HG03066 (cell line): ENCODE data around the gene KLHDC7B.
"Not testable (repeated sequence)": the region's sequence is repeated elsewhere in the genome, so short reads cannot be mapped to it uniquely, and the experiment has no call there.

Source experiments
- ATAC-seq: cut with Tn5 transposase; IDR thresholded peaks from one replicate; pipeline ENCODE4 v1.9.1; 2021; ENCODE audit warnings: low read depth; ENCODE audit not compliant: unreplicated experiment

KLHDC7B gene

DNA sequence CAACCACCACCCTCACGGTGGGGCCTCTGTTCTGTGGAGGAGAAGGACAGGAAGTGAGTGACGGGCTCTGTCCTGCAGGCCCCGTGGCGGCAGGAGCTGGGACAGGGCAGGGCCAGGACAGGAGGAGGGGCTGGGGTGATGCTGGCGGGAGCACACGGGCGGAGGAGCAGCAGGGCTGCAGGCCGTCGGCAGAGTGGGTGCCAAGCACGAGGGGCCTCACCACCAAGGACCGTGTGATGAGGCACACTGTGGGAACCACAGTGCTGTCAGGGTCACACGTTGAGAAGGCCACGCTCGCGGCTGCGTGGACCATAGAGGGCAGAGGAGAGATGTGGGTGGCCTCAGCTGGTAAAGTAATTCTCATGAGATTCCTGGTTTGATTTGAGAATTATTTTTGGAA lies 28.8 kb upstream of the KLHDC7B start:
- ATAC-seq = no peak

GRCh38 chr22:50517495-50518260 lies 28.0 kb upstream of the KLHDC7B start:
- no peak for ATAC-seq

GRCh38 chr22:50518606-50519005 lies 27.1 kb upstream of the KLHDC7B start:
- ATAC-seq = no peak

- no peak for ATAC-seq
Measured at GRCh38 chr22:50519151-50519550, 26.5 kb upstream of the KLHDC7B start.

- not testable (repeated sequence) for ATAC-seq
Measured at GRCh38 chr22:50520184-50520583, 25.5 kb upstream of the KLHDC7B start.

- no peak for ATAC-seq
Measured at GRCh38 chr22:50520826-50521453, 24.8 kb upstream of the KLHDC7B start.

DNA sequence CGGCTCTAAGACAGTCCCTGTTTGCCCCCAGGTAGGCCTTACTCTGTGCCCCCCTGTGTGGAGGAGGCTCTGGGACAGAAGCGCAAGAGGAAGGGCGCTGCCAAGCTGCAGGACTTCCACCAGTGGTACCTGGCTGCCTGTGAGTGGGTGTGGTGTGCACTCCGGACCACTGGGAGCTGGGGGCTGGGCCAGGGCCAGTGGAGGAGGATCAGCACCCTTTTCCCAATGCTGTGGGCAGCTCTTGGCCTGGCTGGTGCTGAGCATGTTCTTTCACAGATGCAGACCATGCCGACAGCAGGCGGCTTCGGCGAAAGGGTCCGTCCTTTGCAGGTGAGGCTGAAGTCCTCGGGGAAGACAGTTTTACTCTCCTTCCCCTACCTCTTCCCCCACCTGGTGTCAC lies 24.0 kb upstream of the KLHDC7B start:
- ATAC-seq = no peak

- ATAC-seq = no peak
Measured at GRCh38 chr22:50522208-50522805, 23.4 kb upstream of the KLHDC7B start.

DNA sequence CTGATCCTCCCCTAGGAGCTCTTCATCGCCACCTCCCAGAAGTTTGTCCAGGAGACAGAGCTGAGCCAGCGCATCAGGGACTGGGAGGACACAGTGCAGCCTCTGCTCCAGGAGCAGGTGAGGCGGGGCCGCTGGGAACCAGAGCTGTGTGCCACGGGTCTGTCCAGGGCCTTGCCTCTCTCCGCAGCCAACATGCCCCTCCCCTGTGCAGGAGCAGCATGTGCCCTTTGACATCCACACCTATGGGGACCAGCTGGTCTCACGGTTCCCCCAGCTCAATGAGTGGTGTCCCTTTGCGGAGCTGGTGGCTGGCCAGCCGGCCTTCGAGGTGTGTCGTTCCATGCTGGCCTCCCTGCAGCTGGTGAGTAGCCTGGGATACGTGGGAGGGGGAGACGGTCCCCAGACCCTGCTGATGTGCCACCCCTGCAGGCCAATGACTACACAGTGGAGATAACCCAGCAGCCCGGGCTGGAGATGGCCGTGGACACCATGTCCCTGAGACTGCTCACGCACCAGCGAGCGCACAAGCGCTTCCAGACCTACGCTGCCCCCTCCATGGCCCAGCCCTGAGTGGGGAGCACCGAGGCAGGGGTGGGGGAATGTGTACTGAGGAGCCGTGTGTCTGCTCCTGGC lies 22.8 kb upstream of the KLHDC7B start:
- no peak for ATAC-seq

DNA sequence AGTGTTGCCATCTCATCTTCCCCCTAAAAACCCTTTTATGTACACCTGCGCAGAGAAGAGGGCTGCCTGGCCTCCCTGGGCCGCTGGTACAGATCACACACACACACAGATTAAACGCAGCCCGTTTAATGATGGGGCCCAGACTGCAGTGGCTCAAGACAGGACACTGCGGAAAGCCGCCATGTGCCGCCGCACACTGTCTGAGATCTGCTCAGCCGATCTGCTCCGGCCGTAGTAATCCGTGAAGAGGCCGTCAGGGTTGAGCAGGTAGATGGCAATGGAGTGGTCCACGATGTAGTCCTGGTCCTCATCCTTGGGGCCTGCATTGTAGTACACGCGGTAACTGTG lies 22.3 kb upstream of the KLHDC7B start:
- no peak for ATAC-seq

GRCh38 chr22:50523806-50524675 lies 21.7 kb upstream of the KLHDC7B start:
- ATAC-seq = no peak

- no peak for ATAC-seq
Measured at GRCh38 chr22:50524676-50525103, 21.0 kb upstream of the KLHDC7B start.

DNA sequence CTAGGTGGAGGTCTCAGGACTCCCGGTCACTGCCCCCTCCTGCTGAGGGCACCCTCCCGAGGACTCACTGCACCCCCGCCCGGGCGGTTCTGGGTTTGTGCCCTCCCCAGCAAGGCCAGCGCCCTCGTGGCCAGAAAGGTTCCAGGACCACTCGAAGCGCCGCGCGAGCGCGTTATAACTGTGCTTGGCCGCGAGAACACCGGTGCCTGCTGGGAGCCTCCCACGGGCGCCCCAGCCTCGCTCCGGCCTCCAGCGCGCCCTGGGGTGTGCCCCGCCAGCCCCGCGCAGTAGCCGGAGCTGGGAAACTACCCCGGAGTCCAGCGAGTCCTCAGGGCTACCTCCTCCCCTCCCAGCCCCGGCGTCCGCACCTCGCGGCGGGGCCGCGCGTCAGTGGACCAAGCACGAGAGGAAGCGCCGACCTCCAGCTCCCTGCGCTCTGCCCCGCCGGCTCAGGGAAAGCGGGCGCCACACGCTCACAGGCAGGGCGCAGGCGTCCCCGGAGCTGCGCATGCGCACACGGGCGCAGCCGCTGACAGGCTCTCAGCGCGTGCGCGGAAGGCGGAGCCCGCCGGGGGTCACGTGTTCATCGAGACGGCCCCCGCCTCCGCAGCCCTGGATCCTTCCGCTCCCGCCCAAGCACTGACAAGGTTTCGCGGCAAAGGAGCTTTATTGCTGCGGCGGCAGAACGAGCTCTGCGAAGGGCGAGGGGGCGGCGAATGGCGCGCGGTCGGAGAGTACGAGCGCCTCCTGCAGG lies 20.4 kb upstream of the KLHDC7B start, which contains the start of gene SCO2:
Gene SCO2 (minus strand): TSS at position 495 of the 754 bp plus-strand sequence. CDS start 1,187 bp downstream, outside the sequence.
- ATAC-seq = peak; percentile 36

DNA sequence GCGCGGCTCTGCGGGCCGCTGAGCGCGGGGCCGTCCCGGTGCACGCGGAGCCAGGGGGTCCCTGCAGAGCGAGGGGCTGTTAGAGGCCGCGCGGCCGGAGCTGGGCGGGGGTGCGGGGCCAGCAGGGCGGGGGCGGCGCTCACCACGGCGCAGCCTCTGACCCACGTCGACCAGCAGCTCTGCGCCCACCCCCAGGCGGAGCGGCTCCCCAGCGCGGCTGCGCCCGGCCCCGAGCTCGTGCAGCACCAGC lies 19.9 kb upstream of the KLHDC7B start:
- peak; percentile 4 for ATAC-seq

DNA sequence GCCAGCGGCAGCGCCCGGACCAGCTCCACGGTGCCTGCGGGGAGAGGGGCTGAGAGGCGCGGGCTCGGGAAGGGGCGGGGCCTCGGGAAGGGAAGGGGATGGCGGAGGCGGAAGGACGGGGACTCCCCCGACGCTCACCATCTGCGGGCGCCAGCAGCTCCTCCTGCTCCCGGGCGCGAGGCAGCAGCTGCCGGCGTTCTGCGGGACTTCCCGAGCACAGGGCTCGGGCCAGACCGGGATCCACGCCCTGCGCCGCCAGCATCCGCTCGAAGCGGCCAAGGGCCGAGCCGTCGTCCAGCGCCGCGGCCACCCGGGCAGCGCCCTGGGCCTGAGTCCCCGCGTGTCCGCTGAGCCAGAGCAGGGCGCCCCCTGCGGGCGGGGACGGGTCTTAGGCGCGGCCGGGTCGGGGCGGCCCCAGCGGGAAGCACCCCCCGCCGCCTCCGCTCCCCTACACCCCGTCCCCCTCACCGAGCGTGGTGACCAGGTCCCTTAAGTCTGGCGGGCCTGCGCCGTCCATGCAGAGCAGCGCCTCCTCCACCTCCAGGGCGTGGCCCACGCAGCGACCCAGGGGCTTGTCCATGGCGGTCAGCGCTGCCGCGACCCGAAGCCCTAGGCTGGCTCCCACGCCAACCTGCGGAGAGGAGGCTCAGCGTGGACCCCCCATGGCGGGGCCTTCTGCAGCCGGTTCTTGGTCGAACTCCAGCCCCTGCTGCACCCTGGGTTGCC lies 19.4 kb upstream of the KLHDC7B start:
- peak; percentile 26 for ATAC-seq

DNA sequence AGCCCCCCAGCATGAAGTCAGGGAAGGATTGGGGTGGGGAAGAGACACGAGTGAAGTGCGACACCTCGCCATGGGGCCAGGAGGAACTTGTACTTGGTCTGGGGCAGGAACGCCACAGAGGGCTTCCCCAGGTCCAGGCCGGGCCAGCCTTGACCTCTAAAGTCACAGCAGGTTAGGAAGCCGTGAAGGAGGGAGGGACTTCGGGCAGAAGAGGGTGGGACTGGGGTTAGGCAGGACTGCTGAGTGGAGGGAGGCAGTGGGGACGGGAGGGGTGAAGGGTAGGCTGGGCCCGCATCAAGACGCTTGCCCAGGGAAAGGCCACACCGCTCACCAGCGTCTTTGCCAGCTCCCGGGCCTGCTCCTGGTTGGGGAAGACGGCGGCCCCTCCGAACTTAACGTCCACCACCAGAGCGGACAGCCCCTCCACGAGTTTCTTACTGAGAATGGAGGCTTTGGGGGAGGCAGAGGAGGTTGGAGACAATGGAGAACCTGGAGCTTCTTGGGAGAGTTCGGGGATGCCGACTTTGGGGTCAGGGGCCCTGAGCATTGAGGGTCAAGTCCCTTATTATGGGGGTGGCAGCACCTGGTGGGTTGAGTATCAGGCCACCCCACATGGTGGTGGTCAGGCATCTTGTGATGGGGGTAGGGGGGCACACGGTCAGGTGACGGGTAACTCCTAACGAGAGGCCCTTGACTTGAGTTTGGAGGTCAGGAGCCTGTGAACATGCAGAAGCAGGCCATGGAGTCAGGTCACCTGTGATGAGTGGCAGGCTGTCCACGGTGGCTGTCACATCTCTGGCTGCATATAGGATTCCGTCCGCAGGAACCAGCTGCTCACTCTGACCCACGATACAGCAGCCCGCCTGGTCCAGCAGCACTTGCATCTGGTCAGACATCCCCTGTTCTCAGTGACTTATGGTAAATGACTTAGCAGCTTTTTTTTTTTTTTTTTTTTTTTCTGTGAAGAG lies 18.6 kb upstream of the KLHDC7B start:
- ATAC-seq = no peak

GRCh38 chr22:50527921-50528681 lies 17.6 kb upstream of the KLHDC7B start:
- ATAC-seq = no peak
